HEK293 (cell line): ENCODE data around the gene USP3.
A peak's percentile ranks its signal among the peaks of the same experiment; 100 is the strongest.

Experiments
- CTCF ChIA-PET: fragments of 350-600 bp; formaldehyde crosslinking; extraction: SDS; loops from one replicate; lab custom pipeline; 2021; ENCODE audit warnings: antibody characterized with exemption; lab: Yijun Ruan, JAX
- POLR2A ChIA-PET: fragments of 300-600 bp; formaldehyde crosslinking; extraction: SDS; loops from one replicate; lab custom pipeline; 2020; ENCODE audit warnings: antibody characterized with exemption, inconsistent platforms; lab: Yijun Ruan, JAX
- H3K27ac ChIP-seq: fragments of 200-500 bp; sonication (Bioruptor generic); 2 replicates; pipeline ENCODE4 v1.5.1; 2014; ENCODE audit warnings: low read depth, low read length, control low read depth, inconsistent platforms; ENCODE audit errors: extremely low read depth
- H3K36me3 ChIP-seq, 2 experiments: fragments of 200-500 bp in 1 of 2; sonication (Bioruptor generic) in 1 of 2; 1 replicate in 1 of 2; 2 replicates in 1 of 2; pipeline ENCODE4 v1.5.1; 2014 to 2017; ENCODE audit warnings: inconsistent platforms in 2 of 2, low read length in 2 of 2; ENCODE audit not compliant: control insufficient read depth in 2 of 2, insufficient read depth in 1 of 2
- H3K4me1 ChIP-seq: fragments of 200-500 bp; sonication (Bioruptor generic); 2 replicates; pipeline ENCODE4 v1.5.1; 2014; ENCODE audit warnings: mild to moderate bottlenecking, low read length, inconsistent platforms; ENCODE audit not compliant: control insufficient read depth, insufficient read depth
- H3K4me3 ChIP-seq: 2 replicates; pipeline ENCODE4 v1.5.1; 2011; ENCODE audit warnings: low read depth, mild to moderate bottlenecking, control low read depth, low read length, moderate library complexity
- H3K9me3 ChIP-seq: fragments of 200-500 bp; sonication (Bioruptor generic); 2 replicates; pipeline ENCODE4 v1.5.1; 2014; ENCODE audit warnings: low read depth, low read length, inconsistent platforms; ENCODE audit not compliant: control insufficient read depth, insufficient read depth
- HOXD13 ChIP-seq: sonication (generic); formaldehyde crosslinking; IDR thresholded peaks from 2 replicates; pipeline ENCODE4 v1.8.0; 2022; ENCODE audit warnings: missing genetic modification reagents, borderline replicate concordance
- KLF1 ChIP-seq: fragments of 450-650 bp; formaldehyde crosslinking; IDR thresholded peaks from 2 replicates; pipeline ENCODE4 v1.5.1; 2016; ENCODE audit warnings: missing biosample characterization, missing genetic modification characterization
- KLF8 ChIP-seq: fragments of 450-650 bp; formaldehyde crosslinking; IDR thresholded peaks from 2 replicates; pipeline ENCODE4 v1.5.1; 2016; ENCODE audit warnings: missing biosample characterization, missing genetic modification characterization
- OSR2 ChIP-seq: fragments of 450-650 bp; formaldehyde crosslinking; IDR thresholded peaks from 2 replicates; pipeline ENCODE4 v1.5.1; 2016; ENCODE audit warnings: missing biosample characterization, missing genetic modification characterization
- SETDB1 ChIP-seq: IDR thresholded peaks from one replicate; pipeline ENCODE4 v1.6.1; 2017; ENCODE audit warnings: mild to moderate bottlenecking, low read length, moderate library complexity, mixed read lengths; ENCODE audit not compliant: insufficient read length
- WT1 ChIP-seq: fragments of 450-650 bp; formaldehyde crosslinking; IDR thresholded peaks from 2 replicates; pipeline ENCODE4 v1.5.1; 2016; ENCODE audit warnings: missing biosample characterization, missing genetic modification characterization
- ZBTB17 ChIP-seq: fragments of 450-650 bp; formaldehyde crosslinking; IDR thresholded peaks from 2 replicates; pipeline ENCODE4 v1.5.1; 2016; ENCODE audit warnings: missing biosample characterization, missing genetic modification characterization
- ZBTB21 ChIP-seq: fragments of 450-650 bp; formaldehyde crosslinking; IDR thresholded peaks from 2 replicates; pipeline ENCODE4 v1.5.1; 2017; ENCODE audit warnings: missing biosample characterization, missing genetic modification characterization
- ZFP41 ChIP-seq: fragments of 450-650 bp; formaldehyde crosslinking; IDR thresholded peaks from 2 replicates; pipeline ENCODE4 v1.5.1; 2016; ENCODE audit warnings: missing biosample characterization, missing genetic modification characterization, borderline replicate concordance
- ZIC2 ChIP-seq: fragments of 450-650 bp; formaldehyde crosslinking; IDR thresholded peaks from 2 replicates; pipeline ENCODE4 v1.5.1; 2016; ENCODE audit warnings: missing biosample characterization, missing genetic modification characterization
- ZNF133 ChIP-seq: fragments of 450-650 bp; formaldehyde crosslinking; IDR thresholded peaks from 2 replicates; pipeline ENCODE4 v1.5.1; 2016; ENCODE audit warnings: missing biosample characterization, missing genetic modification characterization
- ZNF146 ChIP-seq: fragments of 450-650 bp; formaldehyde crosslinking; IDR thresholded peaks from 2 replicates; pipeline ENCODE4 v1.5.1; 2016; ENCODE audit warnings: missing biosample characterization, missing genetic modification characterization
- ZNF311 ChIP-seq: fragments of 450-650 bp; formaldehyde crosslinking; IDR thresholded peaks from 2 replicates; pipeline ENCODE4 v1.5.1; 2017; ENCODE audit warnings: missing biosample characterization, missing genetic modification characterization, borderline replicate concordance
- ZNF366 ChIP-seq: fragments of 450-650 bp; formaldehyde crosslinking; conservative IDR thresholded peaks from 2 replicates; pipeline ENCODE4 v1.5.1; 2016; ENCODE audit warnings: missing biosample characterization, missing genetic modification characterization
- ZNF394 ChIP-seq: fragments of 450-650 bp; formaldehyde crosslinking; IDR thresholded peaks from 2 replicates; pipeline ENCODE4 v1.5.1; 2016; ENCODE audit warnings: missing biosample characterization, missing genetic modification characterization, mild to moderate bottlenecking, moderate library complexity, borderline replicate concordance
- ZNF529 ChIP-seq: fragments of 450-650 bp; formaldehyde crosslinking; IDR thresholded peaks from 2 replicates; pipeline ENCODE4 v1.5.1; 2017; ENCODE audit warnings: missing genetic modification characterization, missing biosample characterization; ENCODE audit not compliant: insufficient replicate concordance
- ZNF610 ChIP-seq: fragments of 450-650 bp; formaldehyde crosslinking; IDR thresholded peaks from 2 replicates; pipeline ENCODE4 v1.5.1; 2016; ENCODE audit warnings: missing biosample characterization, missing genetic modification characterization, borderline replicate concordance
- ZNF624 ChIP-seq: fragments of 450-650 bp; formaldehyde crosslinking; IDR thresholded peaks from 2 replicates; pipeline ENCODE4 v1.5.1; 2017; ENCODE audit warnings: missing biosample characterization, missing genetic modification characterization
- ZNF629 ChIP-seq: fragments of 450-650 bp; formaldehyde crosslinking; IDR thresholded peaks from 2 replicates; pipeline ENCODE4 v1.5.1; 2017; ENCODE audit warnings: missing biosample characterization, missing genetic modification characterization
- ZNF660 ChIP-seq: fragments of 450-650 bp; IDR thresholded peaks from 2 replicates; pipeline ENCODE4 v1.5.1; 2018; ENCODE audit warnings: missing biosample characterization, mild to moderate bottlenecking, missing genetic modification characterization
- ZNF76 ChIP-seq: fragments of 450-650 bp; formaldehyde crosslinking; IDR thresholded peaks from 2 replicates; pipeline ENCODE4; 2016; ENCODE audit warnings: low read depth, missing biosample characterization, missing genetic modification characterization, borderline replicate concordance
- ZNF768 ChIP-seq: fragments of 450-650 bp; formaldehyde crosslinking; IDR thresholded peaks from 2 replicates; pipeline ENCODE4 v1.5.1; 2018; ENCODE audit warnings: missing biosample characterization, mild to moderate bottlenecking, missing genetic modification characterization
- ZNF791 ChIP-seq: fragments of 450-650 bp; formaldehyde crosslinking; IDR thresholded peaks from 2 replicates; pipeline ENCODE4 v1.5.1; 2016; ENCODE audit warnings: missing biosample characterization, missing genetic modification characterization
- ZXDB ChIP-seq: fragments of 450-650 bp; formaldehyde crosslinking; IDR thresholded peaks from 2 replicates; pipeline ENCODE4 v1.5.1; 2016; ENCODE audit warnings: missing biosample characterization, missing genetic modification characterization
- TF ChIP-seq, protein P1 (sequence below): fragments of 450-650 bp; formaldehyde crosslinking; IDR thresholded peaks from 2 replicates; pipeline ENCODE4; 2016; ENCODE audit warnings: missing biosample characterization, missing genetic modification characterization
- TF ChIP-seq, protein P2 (sequence below): fragments of 450-650 bp; formaldehyde crosslinking; IDR thresholded peaks from 2 replicates; pipeline ENCODE4 v1.5.1; 2016; ENCODE audit warnings: missing biosample characterization, missing genetic modification characterization
- TF ChIP-seq, protein P3 (sequence below): fragments of 450-650 bp; formaldehyde crosslinking; IDR thresholded peaks from 2 replicates; pipeline ENCODE4 v1.5.1; 2017; ENCODE audit warnings: missing biosample characterization, mild to moderate bottlenecking, missing genetic modification characterization, moderate library complexity
- TF ChIP-seq, protein P4 (sequence below): fragments of 450-650 bp; formaldehyde crosslinking; IDR thresholded peaks from 2 replicates; pipeline ENCODE4 v1.5.1; 2016; ENCODE audit warnings: missing biosample characterization, missing genetic modification characterization
- TF ChIP-seq, protein P5 (sequence below): fragments of 450-650 bp; formaldehyde crosslinking; IDR thresholded peaks from 2 replicates; pipeline ENCODE4 v1.5.1; 2016; ENCODE audit warnings: missing biosample characterization, missing genetic modification characterization

USP3 gene

DNA sequence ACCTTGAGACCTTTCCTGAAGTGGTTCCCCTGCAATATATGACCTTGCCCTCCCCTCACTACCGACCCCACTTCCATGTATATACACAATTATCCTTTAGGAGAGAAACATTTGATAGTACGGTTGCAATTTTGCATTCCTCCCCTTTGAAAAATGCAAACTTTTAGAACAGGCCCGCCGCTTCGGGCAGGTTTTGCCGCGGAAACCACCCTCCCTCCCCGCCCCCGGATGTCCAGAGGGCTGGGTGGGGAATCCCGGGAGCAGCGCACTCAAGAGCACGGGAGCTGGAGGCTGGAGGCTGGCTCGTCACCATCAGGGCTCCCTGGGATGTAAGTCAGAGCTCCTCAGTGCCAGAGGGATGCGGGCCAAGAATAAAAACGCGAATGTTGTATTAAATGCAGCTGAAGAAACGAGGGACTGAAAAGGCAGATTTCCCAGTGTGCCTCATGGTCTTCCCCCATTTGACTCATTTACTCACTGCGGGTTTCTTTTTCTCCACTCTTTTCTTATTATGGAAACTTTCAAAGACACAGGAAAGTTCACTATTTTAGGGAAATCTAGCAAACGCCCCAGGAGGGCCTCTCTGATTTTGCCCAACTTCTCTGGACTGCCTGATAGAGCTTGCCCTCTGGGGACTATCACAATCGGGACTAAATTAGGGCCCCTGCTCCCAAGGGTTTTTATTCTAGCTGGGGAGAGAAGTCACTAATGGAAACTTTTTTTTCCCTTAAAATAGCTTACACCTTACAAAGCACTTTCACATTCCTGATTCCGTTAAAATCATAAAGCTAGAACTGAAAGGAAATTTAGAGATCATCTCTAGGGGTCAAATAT is 2.9 kb upstream of the USP3 start (continued):
- no peak for TF ChIP-seq ZIC2 (tag by site-specific recombination)
- no peak for TF ChIP-seq ZNF768 (tag by site-specific recombination)
- TF ChIP-seq HOXD13 (CRISPR knock-in tag): no peak
- no peak for TF ChIP-seq KLF8 (tag by site-specific recombination)
- TF ChIP-seq ZNF76: 0 out of 2 replicates have a peak, but pooled peaks have one; percentile 17
- no peak for TF ChIP-seq ZFP41 (tag by site-specific recombination)
- TF ChIP-seq, protein P1, sequence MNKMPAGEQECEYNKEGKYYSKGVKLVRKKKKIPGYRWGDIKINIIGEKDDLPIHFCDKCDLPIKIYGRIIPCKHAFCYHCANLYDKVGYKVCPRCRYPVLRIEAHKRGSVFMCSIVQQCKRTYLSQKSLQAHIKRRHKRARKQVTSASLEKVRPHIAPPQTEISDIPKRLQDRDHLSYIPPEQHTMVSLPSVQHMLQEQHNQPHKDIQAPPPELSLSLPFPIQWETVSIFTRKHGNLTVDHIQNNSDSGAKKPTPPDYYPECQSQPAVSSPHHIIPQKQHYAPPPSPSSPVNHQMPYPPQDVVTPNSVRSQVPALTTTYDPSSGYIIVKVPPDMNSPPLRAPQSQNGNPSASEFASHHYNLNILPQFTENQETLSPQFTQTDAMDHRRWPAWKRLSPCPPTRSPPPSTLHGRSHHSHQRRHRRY (tag by site-specific recombination): no peak
- TF ChIP-seq, protein P2, sequence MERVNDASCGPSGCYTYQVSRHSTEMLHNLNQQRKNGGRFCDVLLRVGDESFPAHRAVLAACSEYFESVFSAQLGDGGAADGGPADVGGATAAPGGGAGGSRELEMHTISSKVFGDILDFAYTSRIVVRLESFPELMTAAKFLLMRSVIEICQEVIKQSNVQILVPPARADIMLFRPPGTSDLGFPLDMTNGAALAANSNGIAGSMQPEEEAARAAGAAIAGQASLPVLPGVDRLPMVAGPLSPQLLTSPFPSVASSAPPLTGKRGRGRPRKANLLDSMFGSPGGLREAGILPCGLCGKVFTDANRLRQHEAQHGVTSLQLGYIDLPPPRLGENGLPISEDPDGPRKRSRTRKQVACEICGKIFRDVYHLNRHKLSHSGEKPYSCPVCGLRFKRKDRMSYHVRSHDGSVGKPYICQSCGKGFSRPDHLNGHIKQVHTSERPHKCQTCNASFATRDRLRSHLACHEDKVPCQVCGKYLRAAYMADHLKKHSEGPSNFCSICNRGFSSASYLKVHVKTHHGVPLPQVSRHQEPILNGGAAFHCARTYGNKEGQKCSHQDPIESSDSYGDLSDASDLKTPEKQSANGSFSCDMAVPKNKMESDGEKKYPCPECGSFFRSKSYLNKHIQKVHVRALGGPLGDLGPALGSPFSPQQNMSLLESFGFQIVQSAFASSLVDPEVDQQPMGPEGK: peak; percentile 41; the same call in 1 of the 2 replicates
- TF ChIP-seq ZNF610 (tag by site-specific recombination): no peak
- no peak for TF ChIP-seq ZNF133 (tag by site-specific recombination)
- TF ChIP-seq ZNF366 (tag by site-specific recombination): no peak
- TF ChIP-seq, protein P3, sequence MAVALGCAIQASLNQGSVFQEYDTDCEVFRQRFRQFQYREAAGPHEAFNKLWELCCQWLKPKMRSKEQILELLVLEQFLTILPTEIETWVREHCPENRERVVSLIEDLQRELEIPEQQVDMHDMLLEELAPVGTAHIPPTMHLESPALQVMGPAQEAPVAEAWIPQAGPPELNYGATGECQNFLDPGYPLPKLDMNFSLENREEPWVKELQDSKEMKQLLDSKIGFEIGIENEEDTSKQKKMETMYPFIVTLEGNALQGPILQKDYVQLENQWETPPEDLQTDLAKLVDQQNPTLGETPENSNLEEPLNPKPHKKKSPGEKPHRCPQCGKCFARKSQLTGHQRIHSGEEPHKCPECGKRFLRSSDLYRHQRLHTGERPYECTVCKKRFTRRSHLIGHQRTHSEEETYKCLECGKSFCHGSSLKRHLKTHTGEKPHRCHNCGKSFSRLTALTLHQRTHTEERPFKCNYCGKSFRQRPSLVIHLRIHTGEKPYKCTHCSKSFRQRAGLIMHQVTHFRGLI (tag by site-specific recombination): no peak
- TF ChIP-seq ZNF146: no peak
- TF ChIP-seq ZNF791 (tag by site-specific recombination): no peak
- no peak for TF ChIP-seq ZNF311 (tag by site-specific recombination)
- TF ChIP-seq, protein P4, sequence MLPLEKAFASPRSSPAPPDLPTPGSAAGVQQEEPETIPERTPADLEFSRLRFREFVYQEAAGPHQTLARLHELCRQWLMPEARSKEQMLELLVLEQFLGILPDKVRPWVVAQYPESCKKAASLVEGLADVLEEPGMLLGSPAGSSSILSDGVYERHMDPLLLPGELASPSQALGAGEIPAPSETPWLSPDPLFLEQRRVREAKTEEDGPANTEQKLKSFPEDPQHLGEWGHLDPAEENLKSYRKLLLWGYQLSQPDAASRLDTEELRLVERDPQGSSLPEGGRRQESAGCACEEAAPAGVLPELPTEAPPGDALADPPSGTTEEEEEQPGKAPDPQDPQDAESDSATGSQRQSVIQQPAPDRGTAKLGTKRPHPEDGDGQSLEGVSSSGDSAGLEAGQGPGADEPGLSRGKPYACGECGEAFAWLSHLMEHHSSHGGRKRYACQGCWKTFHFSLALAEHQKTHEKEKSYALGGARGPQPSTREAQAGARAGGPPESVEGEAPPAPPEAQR: no peak
- no peak for TF ChIP-seq ZNF529 (tag by site-specific recombination)
- TF ChIP-seq ZNF660 (tag by site-specific recombination): no peak

DNA sequence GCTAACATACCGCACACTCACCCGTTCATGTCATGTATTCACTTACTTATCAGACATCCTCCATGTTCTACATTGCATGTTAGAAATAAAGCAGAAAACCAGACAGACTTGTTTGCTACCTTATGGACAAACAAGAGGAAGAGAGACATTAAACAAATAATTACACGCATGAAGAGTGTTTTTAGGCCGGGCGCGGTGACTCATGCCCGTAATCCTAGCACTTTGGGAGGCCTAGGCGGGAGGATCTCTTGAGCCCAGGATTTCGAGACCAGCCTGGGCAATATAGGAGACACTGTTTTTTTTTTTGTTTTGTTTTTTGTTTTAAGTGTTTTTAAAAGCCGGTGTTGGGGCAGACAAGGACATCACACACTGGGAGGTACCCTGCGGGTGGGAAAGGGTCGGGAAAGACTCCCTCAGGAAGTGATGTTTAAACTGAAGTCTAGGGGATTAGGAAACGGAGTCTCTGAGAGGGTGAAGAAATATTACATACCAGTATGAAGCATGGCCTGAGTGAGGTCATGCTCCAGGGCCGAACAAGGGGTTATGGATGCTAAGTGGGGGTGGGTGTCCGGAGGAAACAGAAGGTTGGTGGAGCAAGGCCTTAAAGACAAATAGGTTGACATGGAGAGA is 2.1 kb upstream of the USP3 start:
- POLR2A ChIA-PET: interaction anchor here (0.8 kb wide), 1 partner anchor 11 kb away, joined by 3 read pairs; no protein-coding TSS in a partner anchor
- no peak overlapping the region for H3K4me3 ChIP-seq
- TF ChIP-seq ZXDB (no peak), KLF1 (tag by site-specific recombination) (no peak), ZBTB21 (tag by site-specific recombination) (no peak), WT1 (tag by site-specific recombination) (peak; percentile 88), ZNF629 (peak; percentile 50; the same call in 1 of the 2 replicates), SETDB1 (no peak), ZNF366 (tag by site-specific recombination) (0 out of 2 replicates have a peak, but pooled peaks have one; percentile 12), ZNF394 (no peak), ZBTB17 (tag by site-specific recombination) (no peak), OSR2 (tag by site-specific recombination) (peak; percentile 37; the same call in 1 of the 2 replicates), ZNF624 (no peak)
- TF ChIP-seq, protein P5, sequence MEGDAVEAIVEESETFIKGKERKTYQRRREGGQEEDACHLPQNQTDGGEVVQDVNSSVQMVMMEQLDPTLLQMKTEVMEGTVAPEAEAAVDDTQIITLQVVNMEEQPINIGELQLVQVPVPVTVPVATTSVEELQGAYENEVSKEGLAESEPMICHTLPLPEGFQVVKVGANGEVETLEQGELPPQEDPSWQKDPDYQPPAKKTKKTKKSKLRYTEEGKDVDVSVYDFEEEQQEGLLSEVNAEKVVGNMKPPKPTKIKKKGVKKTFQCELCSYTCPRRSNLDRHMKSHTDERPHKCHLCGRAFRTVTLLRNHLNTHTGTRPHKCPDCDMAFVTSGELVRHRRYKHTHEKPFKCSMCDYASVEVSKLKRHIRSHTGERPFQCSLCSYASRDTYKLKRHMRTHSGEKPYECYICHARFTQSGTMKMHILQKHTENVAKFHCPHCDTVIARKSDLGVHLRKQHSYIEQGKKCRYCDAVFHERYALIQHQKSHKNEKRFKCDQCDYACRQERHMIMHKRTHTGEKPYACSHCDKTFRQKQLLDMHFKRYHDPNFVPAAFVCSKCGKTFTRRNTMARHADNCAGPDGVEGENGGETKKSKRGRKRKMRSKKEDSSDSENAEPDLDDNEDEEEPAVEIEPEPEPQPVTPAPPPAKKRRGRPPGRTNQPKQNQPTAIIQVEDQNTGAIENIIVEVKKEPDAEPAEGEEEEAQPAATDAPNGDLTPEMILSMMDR: no peak

More for the DNA sequence above, 2.1 kb upstream of the USP3 start:
- Histone ChIP-seq H3K27ac (no peak overlapping the region; the same call in 1 of the 2 replicates), H3K36me3 (no peaks in the 10 kb centered on the region), H3K4me1 (peaks cover 15% of the 10 kb centered on the region), H3K9me3 (no peaks in the 10 kb centered on the region)
- CTCF ChIA-PET: interaction anchor here (0.7 to 1.1 kb wide), 3 partner anchors 10 to 86 kb away, joined by 3 to 4 read pairs (median 4); no protein-coding TSS in a partner anchor
